HEK293 (cell line): ENCODE measurements around the gene WWC1.

Experiments used
- CTCF ChIA-PET: fragments of 350-600 bp; formaldehyde crosslinking; extraction: SDS; loops from one replicate; lab custom pipeline; 2021; ENCODE audit warnings: antibody characterized with exemption; lab: Yijun Ruan, JAX
- POLR2A ChIA-PET: fragments of 300-600 bp; formaldehyde crosslinking; extraction: SDS; loops from one replicate; lab custom pipeline; 2020; ENCODE audit warnings: antibody characterized with exemption, inconsistent platforms; lab: Yijun Ruan, JAX
- H3K27ac ChIP-seq: fragments of 200-500 bp; sonication (Bioruptor generic); 2 replicates; pipeline ENCODE4 v1.5.1; 2014; ENCODE audit warnings: low read depth, low read length, control low read depth, inconsistent platforms; ENCODE audit errors: extremely low read depth
- H3K36me3 ChIP-seq, 2 experiments: fragments of 200-500 bp in 1 of 2; sonication (Bioruptor generic) in 1 of 2; 1 replicate in 1 of 2; 2 replicates in 1 of 2; pipeline ENCODE4 v1.5.1; 2014 to 2017; ENCODE audit warnings: inconsistent platforms in 2 of 2, low read length in 2 of 2; ENCODE audit not compliant: control insufficient read depth in 2 of 2, insufficient read depth in 1 of 2
- H3K4me1 ChIP-seq: fragments of 200-500 bp; sonication (Bioruptor generic); 2 replicates; pipeline ENCODE4 v1.5.1; 2014; ENCODE audit warnings: mild to moderate bottlenecking, low read length, inconsistent platforms; ENCODE audit not compliant: control insufficient read depth, insufficient read depth
- H3K4me3 ChIP-seq: 2 replicates; pipeline ENCODE4 v1.5.1; 2011; ENCODE audit warnings: low read depth, mild to moderate bottlenecking, control low read depth, low read length, moderate library complexity
- H3K9me3 ChIP-seq: fragments of 200-500 bp; sonication (Bioruptor generic); 2 replicates; pipeline ENCODE4 v1.5.1; 2014; ENCODE audit warnings: low read depth, low read length, inconsistent platforms; ENCODE audit not compliant: control insufficient read depth, insufficient read depth
- HOXA7 ChIP-seq: sonication (generic); formaldehyde crosslinking; IDR thresholded peaks from 2 replicates; pipeline ENCODE4 v1.8.1; 2022; ENCODE audit warnings: missing genetic modification reagents, borderline replicate concordance
- KLF9 ChIP-seq: fragments of 450-650 bp; formaldehyde crosslinking; IDR thresholded peaks from 2 replicates; pipeline ENCODE4 v1.5.1; 2016; ENCODE audit warnings: missing biosample characterization, missing genetic modification characterization, low read depth
- OSR2 ChIP-seq: fragments of 450-650 bp; formaldehyde crosslinking; IDR thresholded peaks from 2 replicates; pipeline ENCODE4 v1.5.1; 2016; ENCODE audit warnings: missing biosample characterization, missing genetic modification characterization
- PRDM6 ChIP-seq: fragments of 450-650 bp; formaldehyde crosslinking; IDR thresholded peaks from 2 replicates; pipeline ENCODE4 v1.5.1; 2017; ENCODE audit warnings: missing biosample characterization, missing genetic modification characterization
- REPIN1 ChIP-seq: fragments of 450-650 bp; formaldehyde crosslinking; IDR thresholded peaks from 2 replicates; pipeline ENCODE4 v1.5.1; 2017; ENCODE audit warnings: missing biosample characterization, missing genetic modification characterization, low read depth
- SCRT2 ChIP-seq: fragments of 450-650 bp; formaldehyde crosslinking; IDR thresholded peaks from 2 replicates; pipeline ENCODE4 v1.5.1; 2016; ENCODE audit warnings: missing biosample characterization, missing genetic modification characterization
- WT1 ChIP-seq: fragments of 450-650 bp; formaldehyde crosslinking; IDR thresholded peaks from 2 replicates; pipeline ENCODE4 v1.5.1; 2016; ENCODE audit warnings: missing biosample characterization, missing genetic modification characterization
- ZBTB17 ChIP-seq: fragments of 450-650 bp; formaldehyde crosslinking; IDR thresholded peaks from 2 replicates; pipeline ENCODE4 v1.5.1; 2016; ENCODE audit warnings: missing biosample characterization, missing genetic modification characterization
- ZIC2 ChIP-seq: fragments of 450-650 bp; formaldehyde crosslinking; IDR thresholded peaks from 2 replicates; pipeline ENCODE4 v1.5.1; 2016; ENCODE audit warnings: missing biosample characterization, missing genetic modification characterization
- ZNF16 ChIP-seq: fragments of 450-650 bp; formaldehyde crosslinking; IDR thresholded peaks from 2 replicates; pipeline ENCODE4 v1.5.1; 2016; ENCODE audit warnings: low read depth, missing biosample characterization, missing genetic modification characterization
- ZNF202 ChIP-seq: fragments of 450-650 bp; formaldehyde crosslinking; IDR thresholded peaks from 2 replicates; pipeline ENCODE4 v1.5.1; 2016; ENCODE audit warnings: missing biosample characterization, missing genetic modification characterization, borderline replicate concordance
- ZNF324 ChIP-seq: fragments of 450-650 bp; formaldehyde crosslinking; IDR thresholded peaks from 2 replicates; pipeline ENCODE4 v1.5.1; 2016; ENCODE audit warnings: missing biosample characterization, missing genetic modification characterization
- ZNF341 ChIP-seq: fragments of 450-650 bp; formaldehyde crosslinking; IDR thresholded peaks from 2 replicates; pipeline ENCODE4; 2016; ENCODE audit warnings: low read depth, missing biosample characterization, missing genetic modification characterization
- ZNF423 ChIP-seq: fragments of 450-650 bp; formaldehyde crosslinking; IDR thresholded peaks from 2 replicates; pipeline ENCODE4 v1.5.1; 2016; ENCODE audit warnings: missing biosample characterization, missing genetic modification characterization
- ZNF560 ChIP-seq: fragments of 450-650 bp; formaldehyde crosslinking; IDR thresholded peaks from 2 replicates; pipeline ENCODE4 v1.5.1; 2017; ENCODE audit warnings: missing biosample characterization, missing genetic modification characterization, borderline replicate concordance
- ZNF629 ChIP-seq: fragments of 450-650 bp; formaldehyde crosslinking; IDR thresholded peaks from 2 replicates; pipeline ENCODE4 v1.5.1; 2017; ENCODE audit warnings: missing biosample characterization, missing genetic modification characterization
- ZNF639 ChIP-seq: fragments of 450-650 bp; formaldehyde crosslinking; IDR thresholded peaks from 2 replicates; pipeline ENCODE4 v1.5.1; 2016; ENCODE audit warnings: missing biosample characterization, missing genetic modification characterization
- TF ChIP-seq, protein P1 (sequence below): fragments of 450-650 bp; formaldehyde crosslinking; IDR thresholded peaks from 2 replicates; pipeline ENCODE4 v1.5.1; 2017; ENCODE audit warnings: missing biosample characterization, missing genetic modification characterization
- TF ChIP-seq, protein P2 (sequence below): fragments of 450-650 bp; formaldehyde crosslinking; IDR thresholded peaks from 2 replicates; pipeline ENCODE4 v1.5.1; 2016; ENCODE audit warnings: missing biosample characterization, missing genetic modification characterization

The WWC1 gene

GRCh38 chr5:168300326-168301182 lies 9.1 kb downstream of the WWC1 start:
- peak; percentile 41; the same call in 1 of the 2 replicates for TF ChIP-seq ZIC2 (tag by site-specific recombination)
- peak; percentile 23; the same call in 1 of the 2 replicates for TF ChIP-seq SCRT2 (tag by site-specific recombination)
- TF ChIP-seq ZNF639 (tag by site-specific recombination) = no peak
- TF ChIP-seq, protein P1, sequence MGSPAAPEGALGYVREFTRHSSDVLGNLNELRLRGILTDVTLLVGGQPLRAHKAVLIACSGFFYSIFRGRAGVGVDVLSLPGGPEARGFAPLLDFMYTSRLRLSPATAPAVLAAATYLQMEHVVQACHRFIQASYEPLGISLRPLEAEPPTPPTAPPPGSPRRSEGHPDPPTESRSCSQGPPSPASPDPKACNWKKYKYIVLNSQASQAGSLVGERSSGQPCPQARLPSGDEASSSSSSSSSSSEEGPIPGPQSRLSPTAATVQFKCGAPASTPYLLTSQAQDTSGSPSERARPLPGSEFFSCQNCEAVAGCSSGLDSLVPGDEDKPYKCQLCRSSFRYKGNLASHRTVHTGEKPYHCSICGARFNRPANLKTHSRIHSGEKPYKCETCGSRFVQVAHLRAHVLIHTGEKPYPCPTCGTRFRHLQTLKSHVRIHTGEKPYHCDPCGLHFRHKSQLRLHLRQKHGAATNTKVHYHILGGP (tag by site-specific recombination) = peak; percentile 76; the same call in 1 of the 2 replicates
- peak; percentile 25; the same call in 1 of the 2 replicates for TF ChIP-seq OSR2 (tag by site-specific recombination)
- TF ChIP-seq, protein P2, sequence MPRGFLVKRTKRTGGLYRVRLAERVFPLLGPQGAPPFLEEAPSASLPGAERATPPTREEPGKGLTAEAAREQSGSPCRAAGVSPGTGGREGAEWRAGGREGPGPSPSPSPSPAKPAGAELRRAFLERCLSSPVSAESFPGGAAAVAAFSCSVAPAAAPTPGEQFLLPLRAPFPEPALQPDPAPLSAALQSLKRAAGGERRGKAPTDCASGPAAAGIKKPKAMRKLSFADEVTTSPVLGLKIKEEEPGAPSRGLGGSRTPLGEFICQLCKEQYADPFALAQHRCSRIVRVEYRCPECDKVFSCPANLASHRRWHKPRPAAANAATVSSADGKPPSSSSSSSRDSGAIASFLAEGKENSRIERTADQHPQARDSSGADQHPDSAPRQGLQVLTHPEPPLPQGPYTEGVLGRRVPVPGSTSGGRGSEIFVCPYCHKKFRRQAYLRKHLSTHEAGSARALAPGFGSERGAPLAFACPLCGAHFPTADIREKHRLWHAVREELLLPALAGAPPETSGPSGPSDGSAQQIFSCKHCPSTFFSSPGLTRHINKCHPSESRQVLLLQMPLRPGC (tag by site-specific recombination) = no peak
- ChIA-PET POLR2A (interaction anchor here (0.6 to 0.9 kb wide), 3 partner anchors 8 to 403 kb away, joined by 3 to 9 read pairs (median 4); no protein-coding TSS in a partner anchor), CTCF (interaction anchor here (0.7 to 1.5 kb wide), 3 partner anchors 8 to 19 kb away, joined by 3 to 5 read pairs (median 4); no protein-coding TSS in a partner anchor)
- no peaks in the 10 kb centered on the region for H3K9me3 ChIP-seq
- no peaks in the 10 kb centered on the region for H3K36me3 ChIP-seq
- H3K4me3 ChIP-seq = no peak overlapping the region
- no peaks in the 10 kb centered on the region for H3K4me1 ChIP-seq
- H3K27ac ChIP-seq = no peak overlapping the region

GRCh38 chr5:168301593-168302390 lies 10.3 kb downstream of the WWC1 start:
- Histone ChIP-seq H3K4me1 (no peaks in the 10 kb centered on the region), H3K36me3 (no peaks in the 10 kb centered on the region), H3K4me3 (no peak overlapping the region), H3K27ac (no peak overlapping the region), H3K9me3 (no peaks in the 10 kb centered on the region)
- ChIA-PET CTCF (interaction anchor here (0.5 to 1.5 kb wide), 4 partner anchors 9 to 946 kb away, joined by 3 to 6 read pairs (median 4); no protein-coding TSS in a partner anchor), POLR2A (interaction anchor here (0.9 kb wide), 1 partner anchor 9 kb away, joined by 9 read pairs; no protein-coding TSS in a partner anchor)
- TF ChIP-seq ZBTB17 (tag by site-specific recombination) (peak; percentile 50), ZNF423 (peak; percentile 63; the same call in 1 of the 2 replicates), HOXA7 (no peak), ZNF324 (tag by site-specific recombination) (no peak), ZNF560 (tag by site-specific recombination) (no peak), ZNF629 (peak; percentile 8; the same call in 1 of the 2 replicates), ZIC2 (tag by site-specific recombination) (peak; percentile 99)

DNA sequence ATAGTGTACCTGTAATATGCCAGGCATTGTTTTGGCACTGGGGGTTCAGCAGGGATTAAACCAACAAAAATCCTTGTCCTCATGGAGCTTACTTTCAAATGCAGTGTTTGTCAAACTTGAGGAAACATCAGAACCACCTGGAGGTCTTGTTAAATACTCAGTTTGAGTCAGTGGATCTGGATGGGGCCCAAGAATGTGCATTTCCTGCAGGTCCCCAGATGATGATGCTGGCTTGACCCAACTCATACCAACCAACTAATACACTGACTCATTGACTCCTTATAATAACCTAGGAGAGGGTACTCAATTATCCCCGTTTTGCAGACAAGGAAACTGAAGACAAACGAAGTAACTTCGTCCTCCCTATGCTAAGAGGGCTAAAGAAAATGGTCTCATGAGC lies 11.3 kb downstream of the WWC1 start:
- Histone ChIP-seq H3K4me3 (no peak overlapping the region), H3K36me3 (no peaks in the 10 kb centered on the region), H3K9me3 (no peaks in the 10 kb centered on the region), H3K4me1 (no peaks in the 10 kb centered on the region), H3K27ac (no peak overlapping the region)
- CTCF ChIA-PET = interaction anchor here (0.6 to 1.3 kb wide), 2 partner anchors 8 to 62 kb away, joined by 3 to 4 read pairs; no protein-coding TSS in a partner anchor
- POLR2A ChIA-PET = no interaction called here
- TF ChIP-seq, protein P2 (tag by site-specific recombination) = no peak
- no peak for TF ChIP-seq KLF9
- no peak for TF ChIP-seq ZNF16 (tag by site-specific recombination)
- no peak for TF ChIP-seq WT1 (tag by site-specific recombination)
- TF ChIP-seq ZNF202 (tag by site-specific recombination) = no peak
- no peak for TF ChIP-seq HOXA7
- no peak for TF ChIP-seq REPIN1 (tag by site-specific recombination)
- no peak for TF ChIP-seq PRDM6 (tag by site-specific recombination)
- no peak for TF ChIP-seq ZNF629
- no peak for TF ChIP-seq ZNF341
